Stimulated activated CD8-positive, alpha-beta memory T cell treated with anti-CD3 and anti-CD28 coated beads, Interleukin-12 subunit alpha, Interleukin-12 subunit beta, amount 100 ng/mL, for 1 hour (primary cell): ENCODE measurements around the gene DOCK4.

Experiments used
- DNase-seq: peaks from one replicate; pipeline ENCODE4 v3.0.0-alpha.2; 2020; ENCODE audit warnings: low read depth

The DOCK4 gene

GRCh38 chr7:112080978-112081377 is 125.2 kb downstream of the DOCK4 start:
- no peak for DNase-seq

- no peak for DNase-seq
Observed at GRCh38 chr7:112080441-112080840, 125.8 kb downstream of the DOCK4 start.

- no peak for DNase-seq
Observed at GRCh38 chr7:112079673-112080072, 126.5 kb downstream of the DOCK4 start.

GRCh38 chr7:112079122-112079521 is 127.1 kb downstream of the DOCK4 start:
- no peak for DNase-seq

- no peak for DNase-seq
Observed at GRCh38 chr7:112076324-112076723, 129.9 kb downstream of the DOCK4 start.

DNA sequence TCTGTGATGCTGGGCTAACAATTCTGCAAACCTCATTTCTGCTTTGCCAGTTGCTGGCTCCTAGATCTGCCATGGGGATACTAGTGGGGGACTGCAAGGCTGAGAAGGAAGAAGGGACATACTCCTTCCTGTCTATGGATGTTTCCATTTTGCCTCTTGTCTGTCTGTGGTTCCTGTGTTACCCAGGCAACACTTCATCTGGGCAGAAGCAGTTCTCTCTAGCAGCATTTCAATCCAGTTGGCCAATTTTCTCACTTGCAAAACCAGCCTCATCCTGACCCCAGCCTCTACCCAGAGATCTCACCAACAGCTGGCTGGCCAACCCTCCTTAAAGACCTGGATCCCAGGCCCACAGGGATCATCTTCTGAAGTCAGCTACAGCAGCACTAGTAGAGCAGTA is 131.7 kb downstream of the DOCK4 start:
- DNase-seq: no peak

- DNase-seq: no peak
Observed at GRCh38 chr7:112073530-112073929, 132.7 kb downstream of the DOCK4 start.

DNA sequence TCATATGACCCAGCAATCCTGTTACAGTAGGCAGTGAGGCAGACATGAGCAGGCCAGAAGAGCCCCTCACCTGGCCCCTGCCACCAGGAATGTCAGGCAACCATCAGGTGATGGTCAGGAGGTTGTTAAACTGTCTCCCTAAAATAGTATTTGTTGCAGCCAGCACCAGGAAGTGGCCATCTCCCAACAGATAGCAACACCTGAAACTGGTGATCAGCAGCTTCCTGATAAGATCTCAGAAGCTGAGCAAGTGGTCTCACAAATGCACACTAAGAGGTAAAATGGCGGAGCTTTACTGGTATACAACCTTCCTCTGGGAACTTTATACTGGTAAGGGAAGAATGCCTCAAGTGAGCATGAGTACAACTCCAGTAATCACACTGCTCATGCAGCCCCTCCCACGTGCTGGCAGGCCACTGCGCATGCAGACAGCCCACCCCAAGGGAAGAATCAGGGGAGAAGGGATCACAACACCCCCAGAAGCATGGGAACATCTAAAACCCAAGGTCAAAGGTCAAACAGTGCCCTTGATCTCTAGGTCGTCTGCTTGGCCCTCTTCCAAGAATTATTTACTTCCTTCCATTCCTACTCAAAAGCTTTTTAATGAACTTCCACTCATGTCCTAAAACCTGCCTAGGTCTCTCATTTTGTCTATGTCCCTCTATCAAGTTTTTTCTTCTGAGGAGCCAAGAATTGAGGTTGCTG is 133.5 kb downstream of the DOCK4 start:
- DNase-seq: no peak

DNA sequence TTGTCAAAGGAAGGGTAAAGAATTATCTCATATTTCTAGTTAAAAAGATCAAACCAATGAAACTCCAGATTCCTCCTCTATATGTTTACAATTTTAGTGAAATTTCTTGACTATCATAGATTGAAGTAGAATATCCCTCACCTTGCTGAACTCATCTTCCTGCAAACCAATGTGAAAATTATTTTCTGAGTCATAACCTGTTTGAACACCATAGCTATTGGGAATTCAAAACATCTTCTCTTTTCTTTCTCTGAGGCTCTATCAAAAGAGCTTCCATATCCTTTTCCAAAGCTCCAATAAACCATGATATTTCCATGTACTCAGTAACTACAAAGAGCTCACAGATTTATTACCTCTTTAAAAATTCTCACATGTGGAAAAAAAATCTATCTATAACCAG is 134.3 kb downstream of the DOCK4 start:
- DNase-seq: no peak

GRCh38 chr7:112070674-112071256 is 135.4 kb downstream of the DOCK4 start:
- DNase-seq: no peak

GRCh38 chr7:112069879-112070321 is 136.3 kb downstream of the DOCK4 start:
- DNase-seq: no peak

DNA sequence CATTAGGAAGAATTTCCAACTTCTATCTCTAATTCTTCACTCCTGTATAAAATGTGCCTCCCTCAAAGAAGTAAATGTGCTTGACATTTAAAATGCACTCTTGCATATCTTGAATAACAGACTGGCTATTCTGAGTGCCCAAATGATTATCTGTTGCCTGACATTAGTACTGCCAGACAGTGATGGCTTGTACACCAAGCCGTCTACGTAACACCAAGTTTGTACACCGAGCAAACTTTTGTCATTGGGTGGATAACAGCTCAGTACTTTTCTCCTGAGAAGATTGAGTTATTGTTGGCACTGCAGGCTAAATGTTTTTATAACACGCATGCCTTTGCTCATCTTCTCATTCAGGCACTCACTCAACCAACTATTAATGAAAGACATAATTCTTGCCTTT is 137.2 kb downstream of the DOCK4 start:
- DNase-seq: no peak

DNA sequence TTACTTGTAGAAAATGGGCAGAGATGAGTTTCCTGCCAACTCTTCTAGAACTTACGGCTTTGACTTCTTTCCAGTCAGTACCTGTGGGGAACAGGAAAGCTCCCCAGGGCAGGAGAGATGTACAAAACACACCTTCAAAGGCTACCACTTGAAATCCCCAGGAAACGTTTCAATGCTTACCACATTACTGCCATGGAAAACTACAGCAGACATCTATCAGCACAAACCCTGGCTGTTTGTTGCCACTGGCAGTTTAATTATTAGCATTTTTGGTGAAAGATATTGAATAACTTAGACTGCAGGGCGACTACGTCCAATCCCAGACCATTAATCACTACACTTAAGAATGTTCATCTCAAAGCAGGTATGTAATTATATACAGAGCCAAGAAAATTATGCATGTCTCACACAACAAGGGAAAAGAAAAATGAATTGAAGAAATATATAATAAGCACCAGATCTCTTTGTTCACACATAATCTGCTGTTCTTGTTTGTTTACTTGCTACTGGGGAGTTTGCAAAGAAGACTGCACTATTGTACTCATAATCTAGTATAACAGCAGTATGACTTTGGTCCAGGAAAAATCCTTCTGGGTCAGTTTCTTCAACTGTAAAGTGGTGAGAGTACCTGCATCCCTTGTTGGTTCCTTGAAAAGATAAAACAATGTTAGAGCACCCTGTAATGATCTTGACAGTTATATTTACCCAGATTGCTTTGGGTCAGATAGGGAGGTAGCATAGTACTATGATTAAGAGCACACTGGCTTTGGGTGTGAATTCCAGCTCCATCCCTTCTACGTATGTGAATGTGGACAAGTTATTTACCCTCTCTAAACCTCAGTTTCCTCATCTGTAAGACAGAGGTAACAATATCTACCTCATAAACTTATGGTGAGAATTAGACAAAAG is 138.3 kb downstream of the DOCK4 start:
- no peak for DNase-seq

DNA sequence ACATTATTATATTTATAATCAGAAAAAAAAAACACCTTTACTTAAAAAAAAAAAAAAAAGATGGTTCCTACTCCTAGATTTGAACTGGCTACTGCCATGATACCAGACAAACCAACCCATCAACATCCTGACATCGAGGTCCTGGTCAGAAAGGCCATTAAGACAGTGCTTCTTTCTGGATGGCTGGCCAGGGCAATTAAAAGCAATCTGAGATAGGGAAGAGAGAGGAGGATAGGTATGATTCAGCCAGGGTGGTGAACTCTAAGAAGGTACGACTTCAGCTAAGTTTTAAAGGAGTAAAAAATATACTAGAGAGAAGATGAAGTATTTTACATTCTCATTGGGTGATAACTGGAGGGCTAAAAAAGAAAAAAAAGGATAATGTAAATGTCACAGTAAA is 139.0 kb downstream of the DOCK4 start:
- no peak for DNase-seq

GRCh38 chr7:112065758-112066157 is 140.4 kb downstream of the DOCK4 start:
- no peak for DNase-seq

- no peak for DNase-seq
Observed at GRCh38 chr7:112064627-112065385, 141.4 kb downstream of the DOCK4 start.

- no peak for DNase-seq
Observed at GRCh38 chr7:112063974-112064373, 142.2 kb downstream of the DOCK4 start.

- DNase-seq: no peak
Observed at GRCh38 chr7:112061051-112061450, 145.1 kb downstream of the DOCK4 start.

GRCh38 chr7:112060625-112061024 is 145.6 kb downstream of the DOCK4 start:
- DNase-seq: no peak

- no peak for DNase-seq
Observed at GRCh38 chr7:112059675-112060074, 146.5 kb downstream of the DOCK4 start.

DNA sequence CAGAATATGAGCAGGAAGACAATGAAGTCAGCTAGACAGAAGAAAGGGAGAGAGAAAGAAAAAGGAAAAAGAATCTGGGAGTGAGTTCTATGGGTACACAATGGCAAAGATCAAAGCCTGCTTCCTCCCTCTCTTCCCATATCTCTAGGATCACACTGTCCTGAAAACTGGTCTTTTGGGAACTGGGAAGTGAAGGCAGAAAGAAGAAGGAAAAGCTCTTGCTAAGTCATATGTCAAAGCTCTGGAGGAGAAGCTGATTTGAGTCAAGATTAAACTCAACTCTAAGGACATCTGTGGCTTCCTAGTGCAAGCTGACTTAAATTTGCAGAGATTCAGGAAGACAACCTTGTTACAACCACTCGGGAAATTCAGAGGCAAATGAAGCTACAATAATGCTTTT is 147.5 kb downstream of the DOCK4 start:
- DNase-seq: no peak

GRCh38 chr7:112056409-112056808 is 149.8 kb downstream of the DOCK4 start:
- no peak for DNase-seq
